Psoas muscle (tissue), 8 donors: Measurements from ENCODE around the gene ATE1. TPM values are rescaled to one million over a fixed set of nuclear protein-coding genes. Genes with fewer than 3 reads are reported as not detected.

Experiments used
- ATAC-seq, 4 donors: fragments of 200-7000 bp; cut with Tn5 transposase; one replicate each; pipeline ENCODE4 v1.9.1; 2020; ENCODE audit warnings: moderate library complexity in 3 of 4, mild to moderate bottlenecking in 2 of 4
- DNase-seq, 2 donors: peaks; one replicate each; pipeline ENCODE4 v3.0.0-alpha.2; 2020
- H3K27ac ChIP-seq: fragments of 200-600 bp; one replicate; pipeline ENCODE4 v1.8.0; 2022
- H3K27me3 ChIP-seq, 3 donors: fragments of 200-600 bp in 1 of 3; one replicate each; pipeline versions ENCODE4 v1.6.1 to v1.8.0; 2013 to 2022; ENCODE audit warnings: low read length in 2 of 3, mild to moderate bottlenecking in 2 of 3, moderate library complexity in 1 of 3; ENCODE audit not compliant: insufficient read depth in 3 of 3
- H3K36me3 ChIP-seq, 2 donors: fragments of 200-600 bp in 1 of 2; one replicate each; pipeline versions ENCODE4 v1.6.1 to v1.8.0; 2013 to 2022; ENCODE audit warnings: low read depth in 1 of 2, mild to moderate bottlenecking in 1 of 2, moderate library complexity in 1 of 2; ENCODE audit not compliant: insufficient read depth in 1 of 2
- H3K4me1 ChIP-seq: fragments of 200-600 bp; one replicate; pipeline ENCODE4 v1.8.0; 2022
- H3K4me3 ChIP-seq: fragments of 200-600 bp; one replicate; pipeline ENCODE4 v1.8.0; 2022; ENCODE audit warnings: mild to moderate bottlenecking
- H3K9me3 ChIP-seq: fragments of 200-600 bp; one replicate; pipeline ENCODE4 v1.8.0; 2022
- WGBS, 3 donors: extraction: QIAGEN DNeasy Blood & Tissue Kit; methylation state at CpG; one replicate each; pipeline versions ENCODE4 v1.1.6 to v1.1.7; 2013; 5-methylcytosine and 5-hydroxymethylcytosine counted together
- intact Hi-C, 2 donors: fragments of 100-400 bp; cut with DNase I; formaldehyde crosslinking; loops; one replicate each; pipeline versions ENCODE4 v1.11.0 to v1.14.2; 2022
- polyA plus RNA-seq, 3 donors: library from polyadenylated mRNA; stranded (reverse); fragments of 200-250 nt; gene quantifications; one replicate each; pipeline ENCODE4 v1.2.3, GENCODE V29; 2013
- total RNA-seq, 4 donors: library from RNA; stranded (reverse); fragmentation: NEBNext Ultra II Directional in 2 of 4; extraction: Animal tissue kit (Norgen Biotek cat#: 25700) in 2 of 4; gene quantifications; one replicate each; pipeline versions ENCODE4 v1.2.1 to v1.2.4, GENCODE V29; 2021 to 2023
- TF ChIP-seq, protein P1 (sequence below): fragments of 200-600 bp; IDR thresholded peaks from one replicate; pipeline ENCODE4 v1.8.0; 2022; ENCODE audit warnings: antibody characterized with exemption
- donor health status: healthy with polysubstance abuse.
- donor health status: DM: no; HTN: no; CAD: no; lungs with moderate emphysema.
- donor health status: Bipolar disorder and iron deficiency.
- donor health status: healthy.
- donor health status: DM: yes; HTN: yes; CAD: no.
- donor health status: DM: no; HTN: no; CAD: no.
- donor health status: DM: no; HTN: no; CAD: no.
- donor health status: DM: yes; HTN: yes; CAD: no.

The ATE1 gene
- total and polyA plus RNA-seq, 7 donors = 11.6 to 36.9 (median 28.4) TPM

DNA sequence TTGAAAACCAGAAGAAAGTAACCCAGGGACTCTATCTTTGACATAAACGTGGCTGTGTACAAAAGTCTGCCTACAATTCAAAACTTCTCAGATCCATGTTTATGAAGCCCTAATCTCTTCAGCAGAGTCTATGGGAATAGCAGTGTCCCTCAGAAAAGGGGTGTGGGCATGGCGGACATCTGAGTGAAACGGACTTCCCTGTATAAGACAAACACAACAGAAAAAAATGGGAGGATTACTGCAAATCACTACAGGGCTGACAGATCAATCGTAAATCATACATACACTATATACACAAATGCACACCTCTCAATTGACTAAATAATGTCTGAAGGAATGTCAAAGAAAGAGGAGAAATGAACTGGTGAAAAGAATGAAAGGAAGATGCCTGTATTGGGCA lies 114.0 kb downstream of the ATE1 start:
- 80 to 85% (median 81%) methylated on average over 4 of the region's 4 CpGs for WGBS, 3 donors
- Histone ChIP-seq H3K4me3 (no peak overlapping the region), H3K36me3 (peaks cover 0 to 9% of the 10 kb centered on the region in 2 donors), H3K27ac (no peak overlapping the region), H3K9me3 (no peaks in the 10 kb centered on the region), H3K27me3 (no peaks in the 10 kb centered on the region), H3K4me1 (no peaks in the 10 kb centered on the region)
- TF ChIP-seq, protein P1, sequence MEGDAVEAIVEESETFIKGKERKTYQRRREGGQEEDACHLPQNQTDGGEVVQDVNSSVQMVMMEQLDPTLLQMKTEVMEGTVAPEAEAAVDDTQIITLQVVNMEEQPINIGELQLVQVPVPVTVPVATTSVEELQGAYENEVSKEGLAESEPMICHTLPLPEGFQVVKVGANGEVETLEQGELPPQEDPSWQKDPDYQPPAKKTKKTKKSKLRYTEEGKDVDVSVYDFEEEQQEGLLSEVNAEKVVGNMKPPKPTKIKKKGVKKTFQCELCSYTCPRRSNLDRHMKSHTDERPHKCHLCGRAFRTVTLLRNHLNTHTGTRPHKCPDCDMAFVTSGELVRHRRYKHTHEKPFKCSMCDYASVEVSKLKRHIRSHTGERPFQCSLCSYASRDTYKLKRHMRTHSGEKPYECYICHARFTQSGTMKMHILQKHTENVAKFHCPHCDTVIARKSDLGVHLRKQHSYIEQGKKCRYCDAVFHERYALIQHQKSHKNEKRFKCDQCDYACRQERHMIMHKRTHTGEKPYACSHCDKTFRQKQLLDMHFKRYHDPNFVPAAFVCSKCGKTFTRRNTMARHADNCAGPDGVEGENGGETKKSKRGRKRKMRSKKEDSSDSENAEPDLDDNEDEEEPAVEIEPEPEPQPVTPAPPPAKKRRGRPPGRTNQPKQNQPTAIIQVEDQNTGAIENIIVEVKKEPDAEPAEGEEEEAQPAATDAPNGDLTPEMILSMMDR = no peak
- ATAC-seq (no peak), DNase-seq (no peak)
- intact Hi-C loops = no loop called here

DNA sequence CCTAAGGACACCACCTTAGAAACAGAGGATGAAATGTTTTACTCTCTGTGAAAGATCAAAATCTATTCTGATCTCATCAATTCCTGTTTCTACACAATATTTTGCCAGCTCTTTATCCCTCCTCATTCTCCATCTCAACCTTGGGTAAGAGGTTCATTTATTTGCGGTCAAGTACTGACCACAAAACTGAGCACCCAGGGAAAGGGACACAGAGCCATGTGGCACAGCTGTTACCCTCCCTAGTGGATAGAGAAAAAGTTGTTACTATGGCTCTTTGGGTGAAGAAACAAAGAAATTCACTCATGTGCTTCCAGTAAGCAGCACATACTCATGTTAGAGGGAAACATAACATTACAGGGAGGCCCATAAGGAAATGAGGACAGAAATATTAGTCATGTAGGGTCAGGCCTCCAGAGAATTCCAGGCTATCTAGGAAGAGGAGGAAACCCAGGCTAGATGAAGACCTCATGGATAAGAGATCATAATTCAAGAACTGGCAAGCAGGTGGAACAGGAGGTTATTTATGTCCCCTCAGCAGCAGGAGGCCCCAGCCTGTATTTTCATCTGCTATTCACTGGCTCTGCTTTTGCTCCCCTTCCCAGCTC lies 114.5 kb downstream of the ATE1 start:
- Histone ChIP-seq H3K27ac (no peak overlapping the region), H3K4me1 (no peaks in the 10 kb centered on the region), H3K9me3 (no peaks in the 10 kb centered on the region), H3K27me3 (no peaks in the 10 kb centered on the region), H3K36me3 (peaks cover under 1 to 9% of the 10 kb centered on the region in 2 donors), H3K4me3 (no peak overlapping the region)
- no peak for DNase-seq
- WGBS, 3 donors = 95 to 100% (median 96%) methylated on average over 1 of the region's 1 CpG
- ATAC-seq = peak; percentile 44 to 76 (median 60)
- intact Hi-C loops = no loop called here
- TF ChIP-seq, protein P1 = no peak

DNA sequence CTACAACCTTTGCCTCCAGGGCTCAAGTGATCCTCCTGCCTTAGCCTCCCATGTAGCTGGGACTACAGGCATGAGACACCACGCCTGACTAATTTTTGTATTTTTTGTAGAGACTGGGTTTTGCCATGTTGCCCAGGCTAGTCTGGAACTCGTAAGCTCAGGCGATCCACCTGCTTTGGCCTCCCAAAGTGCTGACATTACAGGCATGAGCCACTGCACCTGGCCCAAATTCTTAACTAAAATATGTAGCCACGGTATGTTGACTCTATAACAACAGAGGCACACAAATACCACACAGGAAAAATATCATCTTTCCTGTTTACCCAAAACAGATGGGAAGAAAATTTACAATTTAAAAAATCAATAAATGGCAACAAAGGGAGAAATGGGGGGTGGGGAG lies 115.8 kb downstream of the ATE1 start:
- 66 to 70% (median 67%) methylated on average over 4 of the region's 4 CpGs for WGBS, 3 donors
- Histone ChIP-seq H3K36me3 (peaks cover 3 to 9% of the 10 kb centered on the region in 2 donors), H3K4me3 (no peak overlapping the region), H3K27me3 (no peaks in the 10 kb centered on the region), H3K9me3 (no peaks in the 10 kb centered on the region), H3K4me1 (no peaks in the 10 kb centered on the region), H3K27ac (no peak overlapping the region)
- ATAC-seq (no peak), DNase-seq (no peak)
- intact Hi-C loops = no loop called here
- TF ChIP-seq, protein P1 = no peak

DNA sequence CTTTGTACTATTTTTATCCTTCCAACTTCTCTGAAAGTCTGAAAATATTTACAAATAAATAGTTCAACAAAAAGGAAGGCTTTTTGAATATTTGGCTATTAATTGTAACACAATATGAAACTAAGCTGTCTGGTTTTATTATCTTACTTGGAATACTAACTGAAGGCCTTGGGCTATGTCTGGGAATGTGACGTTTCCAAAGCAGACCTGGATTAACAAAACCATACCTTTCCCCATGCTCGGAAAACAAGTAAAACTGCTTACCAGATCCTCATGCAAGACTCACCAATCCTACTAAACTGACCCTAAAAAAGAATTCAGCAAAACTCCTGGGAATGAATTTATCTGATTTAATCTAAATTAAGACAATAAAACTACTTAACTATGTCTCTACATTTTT lies 116.4 kb downstream of the ATE1 start:
- ATAC-seq (no peak), DNase-seq (no peak)
- no peak overlapping the region for H3K4me3 ChIP-seq
- H3K9me3 ChIP-seq = no peaks in the 10 kb centered on the region
- TF ChIP-seq, protein P1 = no peak
- H3K27ac ChIP-seq = no peak overlapping the region
- 93 to 97% (median 94%) methylated on average over 2 of the region's 2 CpGs for WGBS, 3 donors
- intact Hi-C loops = no loop called here
- H3K36me3 ChIP-seq = peaks cover 3 to 9% of the 10 kb centered on the region in 2 donors
- no peaks in the 10 kb centered on the region for H3K27me3 ChIP-seq
- H3K4me1 ChIP-seq = no peaks in the 10 kb centered on the region

DNA sequence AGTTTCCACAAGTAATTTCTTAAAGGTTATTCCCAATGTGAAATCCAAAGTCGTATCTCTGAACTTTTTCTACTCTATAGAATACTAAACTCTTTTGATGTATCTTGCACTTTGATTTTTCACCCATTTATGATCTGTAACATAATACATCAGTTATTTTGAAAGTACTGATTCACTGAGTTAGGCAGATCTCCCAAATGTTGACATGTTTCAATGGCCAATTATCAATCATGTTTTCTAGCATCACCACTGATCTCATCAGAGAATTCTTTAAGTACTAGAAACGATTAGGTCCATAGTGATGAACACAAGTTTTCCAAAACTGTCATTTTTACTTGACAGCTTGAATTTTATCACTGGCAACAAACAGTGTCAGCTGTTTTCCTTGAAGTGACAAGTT lies 119.0 kb downstream of the ATE1 start:
- DNase-seq (no peak), ATAC-seq (no peak)
- no peaks in the 10 kb centered on the region for H3K4me1 ChIP-seq
- intact Hi-C loops = no loop called here
- H3K36me3 ChIP-seq = peaks cover 3% of the 10 kb centered on the region in 2 donors
- no peaks in the 10 kb centered on the region for H3K9me3 ChIP-seq
- WGBS, 3 donors = 61 to 68% (median 66%) methylated on average over 2 of the region's 2 CpGs
- H3K4me3 ChIP-seq = no peak overlapping the region
- TF ChIP-seq, protein P1 = no peak
- H3K27ac ChIP-seq = no peak overlapping the region
- H3K27me3 ChIP-seq = no peaks in the 10 kb centered on the region
